HG02588 (cell line): ENCODE measurements around the gene ZNF710.
A peak's percentile ranks its signal among the peaks of the same experiment; 100 is the strongest.

Source experiments
- ATAC-seq: cut with Tn5 transposase; IDR thresholded peaks from one replicate; pipeline ENCODE4 v1.9.1; 2021; ENCODE audit warnings: mild to moderate bottlenecking, moderate library complexity; ENCODE audit not compliant: unreplicated experiment

ZNF710 gene

GRCh38 chr15:89991312-89991711, 9.8 kb upstream of the ZNF710 start:
- no peak for ATAC-seq

- no peak for ATAC-seq
Measured at GRCh38 chr15:89993349-89993748, 7.8 kb upstream of the ZNF710 start.

- ATAC-seq, result no peak
Measured at GRCh38 chr15:89997079-89997478, 4.0 kb upstream of the ZNF710 start.

- ATAC-seq, result no peak
Measured at GRCh38 chr15:89998141-89998661, 2.9 kb upstream of the ZNF710 start.

GRCh38 chr15:89998923-89999675, 2.0 kb upstream of the ZNF710 start:
- no peak for ATAC-seq

- no peak for ATAC-seq
Measured at GRCh38 chr15:89999676-90000185, 1.4 kb upstream of the ZNF710 start.

GRCh38 chr15:90000186-90001001, 730 bp upstream of the ZNF710 start:
- ATAC-seq, result no peak

GRCh38 chr15:90001683-90002427, 731 bp downstream of the ZNF710 start:
- ATAC-seq, result peak; percentile 40

GRCh38 chr15:90002428-90002844, 1.3 kb downstream of the ZNF710 start:
- peak; percentile 31 for ATAC-seq

- ATAC-seq, result no peak
Measured at GRCh38 chr15:90003736-90004135, 2.6 kb downstream of the ZNF710 start.

- no peak for ATAC-seq
Measured at GRCh38 chr15:90004252-90004651, 3.1 kb downstream of the ZNF710 start.

GRCh38 chr15:90004671-90005070, 3.5 kb downstream of the ZNF710 start:
- ATAC-seq, result no peak

- ATAC-seq, result no peak
Measured at GRCh38 chr15:90006217-90007075, 5.3 kb downstream of the ZNF710 start.

GRCh38 chr15:90007076-90007460, 5.9 kb downstream of the ZNF710 start:
- no peak for ATAC-seq

GRCh38 chr15:90008607-90009006, 7.5 kb downstream of the ZNF710 start:
- ATAC-seq, result no peak

GRCh38 chr15:90009301-90010022, 8.3 kb downstream of the ZNF710 start:
- no peak for ATAC-seq

- ATAC-seq, result no peak
Measured at GRCh38 chr15:90011705-90012104, 10.6 kb downstream of the ZNF710 start.

- ATAC-seq, result no peak
Measured at GRCh38 chr15:90013503-90013937, 12.4 kb downstream of the ZNF710 start.

GRCh38 chr15:90015294-90015693, 14.2 kb downstream of the ZNF710 start:
- ATAC-seq, result no peak
